Testis (tissue), 2 donors: ENCODE results near the gene MXD3.

ENCODE experiments used
- CTCF ChIP-seq, 3 experiments: fragments of 450-650 bp in 2 of 3; fragments of 200-600 bp in 1 of 3; sonication (generic) in 1 of 3; IDR thresholded peaks; one replicate each; pipeline ENCODE4 v1.5.1; 2016 to 2019; ENCODE audit warnings: antibody characterized with exemption in 3 of 3, mild to moderate bottlenecking in 2 of 3, moderate library complexity in 1 of 3
- POLR2A ChIP-seq: fragments of 450-650 bp; IDR thresholded peaks from one replicate; pipeline ENCODE4 v1.6.1; 2017; ENCODE audit warnings: antibody characterized with exemption, mild to moderate bottlenecking, moderate library complexity

GRCh38 chr5:177327539-177328522 is 16.1 kb upstream of the MXD3 start:
- no peak for TF ChIP-seq POLR2A
- TF ChIP-seq CTCF (IDR thresholded peaks at IDR 0.05): no peak
